Esophagus squamous epithelium (tissue), 5 donors: Measurements from ENCODE around the gene VPS41. TPM values are rescaled to one million over a fixed set of nuclear protein-coding genes. Genes with fewer than 3 reads are reported as not detected.

Source experiments
- DNase-seq: peaks from one replicate; lab custom pipeline; 2025; lab: John Stamatoyannopoulos, UW
- H3K27ac ChIP-seq, 4 donors: fragments of 200-600 bp; sonication (generic); one replicate each; pipeline ENCODE4 v1.5.1; 2016 to 2019; ENCODE audit warnings: mild to moderate bottlenecking in 1 of 4
- H3K27me3 ChIP-seq, 4 donors: fragments of 200-600 bp; sonication (generic); 1 replicate in 3 of 4; 2 replicates in 1 of 4; pipeline versions ENCODE4 v1.5.1 to v1.6.0; 2017 to 2021; ENCODE audit warnings: antibody characterized with exemption in 1 of 4
- H3K36me3 ChIP-seq, 3 donors: fragments of 200-600 bp; sonication (generic); one replicate each; pipeline ENCODE4 v1.5.1; 2016 to 2019
- H3K4me1 ChIP-seq, 3 donors: fragments of 200-600 bp; sonication (generic); one replicate each; pipeline ENCODE4 v1.5.1; 2017 to 2019
- H3K4me3 ChIP-seq, 4 donors: fragments of 200-600 bp; sonication (generic); 1 replicate in 3 of 4; 2 replicates in 1 of 4; pipeline ENCODE4 v1.5.1; 2016 to 2019; ENCODE audit warnings: mild to moderate bottlenecking in 2 of 4, moderate library complexity in 1 of 4
- H3K9me3 ChIP-seq, 3 donors: fragments of 200-600 bp; sonication (generic); one replicate each; pipeline ENCODE4 v1.5.1; 2016 to 2019
- CTCF ChIP-seq, 6 experiments: fragments of 450-650 bp in 4 of 6; fragments of 200-600 bp in 2 of 6; sonication (generic) in 2 of 6; IDR thresholded peaks; one replicate each; pipeline ENCODE4 v1.5.1; 2016 to 2019; ENCODE audit warnings: antibody characterized with exemption in 6 of 6, mild to moderate bottlenecking in 4 of 6, moderate library complexity in 4 of 6
- POLR2A ChIP-seq, 4 donors: fragments of 450-650 bp; IDR thresholded peaks; one replicate each; pipeline ENCODE4 v1.6.1; 2017; ENCODE audit warnings: antibody characterized with exemption in 4 of 4, mild to moderate bottlenecking in 4 of 4, moderate library complexity in 3 of 4
- WGBS, 2 donors: methylation state at CpG; one replicate each; pipeline ENCODE4 v1.1.5; 2018; 5-methylcytosine and 5-hydroxymethylcytosine counted together
- intact Hi-C: fragments of 100-400 bp; cut with DNase I; formaldehyde crosslinking; loops from one replicate; pipeline ENCODE4 v1.15.0; 2022
- total RNA-seq, 4 donors: library from RNA; depleted of rRNA; stranded (reverse); fragments of >200 nt; gene quantifications; one replicate each; pipeline ENCODE4 v1.1.0, GENCODE V29; 2016
- donor health status: DM: yes; HTN: yes; CAD: no.

The VPS41 gene
- total RNA-seq, 4 donors from 2014 or later, result 14.3 to 25.5 (median 23.2) TPM

GRCh38 chr7:38938001-38938485, 29.1 kb upstream of the VPS41 start:
- Histone ChIP-seq H3K27ac (no peak overlapping the region), H3K4me3 (no peak overlapping the region), H3K27me3 (no peaks in the 10 kb centered on the region), H3K36me3 (no peaks in the 10 kb centered on the region), H3K4me1 (no peaks in the 10 kb centered on the region), H3K9me3 (no peaks in the 10 kb centered on the region)
- intact Hi-C loops, result loop anchor here (10.0 kb wide), 1 partner anchor 527 kb away; no protein-coding TSS in a partner anchor
- 47 to 54% methylated on average over 1 of the region's 1 CpG for WGBS, 2 donors
- TF ChIP-seq CTCF (IDR thresholded peaks at IDR 0.05), result no peak
- no peak for TF ChIP-seq POLR2A (IDR thresholded peaks at IDR 0.05)
- no peak for DNase-seq

GRCh38 chr7:38936641-38937040, 27.6 kb upstream of the VPS41 start:
- WGBS, 2 donors, result 78 to 86% methylated on average over 1 of the region's 1 CpG
- H3K4me3 ChIP-seq, result no peak overlapping the region
- no peaks in the 10 kb centered on the region for H3K4me1 ChIP-seq
- H3K27me3 ChIP-seq, result no peaks in the 10 kb centered on the region
- no peaks in the 10 kb centered on the region for H3K9me3 ChIP-seq
- no peak for TF ChIP-seq POLR2A (IDR thresholded peaks at IDR 0.05)
- no peak for TF ChIP-seq CTCF (IDR thresholded peaks at IDR 0.05)
- DNase-seq, result no peak
- intact Hi-C loops, result loop anchor here (10.0 kb wide), 1 partner anchor 528 kb away; no protein-coding TSS in a partner anchor
- no peaks in the 10 kb centered on the region for H3K36me3 ChIP-seq
- H3K27ac ChIP-seq, result no peak overlapping the region

- H3K4me1 ChIP-seq, result no peaks in the 10 kb centered on the region
- H3K27ac ChIP-seq, result no peak overlapping the region
- intact Hi-C loops, result loop anchor here (10.0 kb wide), 1 partner anchor 530 kb away; no protein-coding TSS in a partner anchor
- DNase-seq, result no peak
- no peak overlapping the region for H3K4me3 ChIP-seq
- 83 to 96% methylated on average over 6 to 10 of the region's 10 CpGs for WGBS, 2 donors
- H3K27me3 ChIP-seq, result no peaks in the 10 kb centered on the region
- no peaks in the 10 kb centered on the region for H3K9me3 ChIP-seq
- H3K36me3 ChIP-seq, result no peaks in the 10 kb centered on the region
- TF ChIP-seq POLR2A (IDR thresholded peaks at IDR 0.05) (no peak), CTCF (IDR thresholded peaks at IDR 0.05) (no peak)
Observed at GRCh38 chr7:38934536-38934935, 25.5 kb upstream of the VPS41 start.

- Histone ChIP-seq H3K27me3 (no peaks in the 10 kb centered on the region), H3K4me1 (no peaks in the 10 kb centered on the region), H3K36me3 (no peaks in the 10 kb centered on the region), H3K4me3 (no peak overlapping the region), H3K9me3 (no peaks in the 10 kb centered on the region), H3K27ac (no peak overlapping the region)
- 60% methylated on average over 3 of the region's 3 CpGs for WGBS, 2 donors
- DNase-seq, result no peak
- intact Hi-C loops, result loop anchor here (10.0 kb wide), 1 partner anchor 531 kb away; no protein-coding TSS in a partner anchor
- TF ChIP-seq POLR2A (IDR thresholded peaks at IDR 0.05) (no peak), CTCF (IDR thresholded peaks at IDR 0.05) (no peak)
Observed at GRCh38 chr7:38934051-38934450, 25.1 kb upstream of the VPS41 start.

GRCh38 chr7:38932509-38933168, 23.6 kb upstream of the VPS41 start:
- no peak overlapping the region for H3K4me3 ChIP-seq
- H3K36me3 ChIP-seq, result no peaks in the 10 kb centered on the region
- intact Hi-C loops, result loop anchor here (10.0 kb wide), 1 partner anchor 532 kb away; no protein-coding TSS in a partner anchor
- no peaks in the 10 kb centered on the region for H3K27me3 ChIP-seq
- H3K4me1 ChIP-seq, result no peaks in the 10 kb centered on the region
- no peak for DNase-seq
- TF ChIP-seq CTCF (IDR thresholded peaks at IDR 0.05), result peak; percentile 48 to 81 (median 65)
- no peak for TF ChIP-seq POLR2A (IDR thresholded peaks at IDR 0.05)
- no peak overlapping the region for H3K27ac ChIP-seq
- no peaks in the 10 kb centered on the region for H3K9me3 ChIP-seq
- whole genome bisulfite sequencing, 2 donors, result 30 to 37% methylated on average over 6 of the region's 6 CpGs
